ENCODE measurements around the gene ORM2.
"Not testable (repeated sequence)": the region's sequence is repeated elsewhere in the genome, so short reads cannot be mapped to it uniquely, and the experiment has no call there.

DNA sequence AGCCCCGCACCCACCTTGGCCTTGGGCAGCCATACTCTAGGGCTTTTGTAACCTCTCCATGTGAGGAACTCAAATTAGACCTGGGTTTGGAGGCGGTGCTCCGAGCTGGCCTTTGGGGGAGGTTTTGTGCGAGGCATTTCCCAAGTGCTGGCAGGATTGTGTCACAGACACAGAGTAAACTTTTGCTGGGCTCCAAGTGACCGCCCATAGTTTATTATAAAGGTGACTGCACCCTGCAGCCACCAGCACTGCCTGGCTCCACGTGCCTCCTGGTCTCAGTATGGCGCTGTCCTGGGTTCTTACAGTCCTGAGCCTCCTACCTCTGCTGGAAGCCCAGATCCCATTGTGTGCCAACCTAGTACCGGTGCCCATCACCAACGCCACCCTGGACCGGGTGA lies at the start of gene ORM2:
- TF ChIP-seq, protein P1, sequence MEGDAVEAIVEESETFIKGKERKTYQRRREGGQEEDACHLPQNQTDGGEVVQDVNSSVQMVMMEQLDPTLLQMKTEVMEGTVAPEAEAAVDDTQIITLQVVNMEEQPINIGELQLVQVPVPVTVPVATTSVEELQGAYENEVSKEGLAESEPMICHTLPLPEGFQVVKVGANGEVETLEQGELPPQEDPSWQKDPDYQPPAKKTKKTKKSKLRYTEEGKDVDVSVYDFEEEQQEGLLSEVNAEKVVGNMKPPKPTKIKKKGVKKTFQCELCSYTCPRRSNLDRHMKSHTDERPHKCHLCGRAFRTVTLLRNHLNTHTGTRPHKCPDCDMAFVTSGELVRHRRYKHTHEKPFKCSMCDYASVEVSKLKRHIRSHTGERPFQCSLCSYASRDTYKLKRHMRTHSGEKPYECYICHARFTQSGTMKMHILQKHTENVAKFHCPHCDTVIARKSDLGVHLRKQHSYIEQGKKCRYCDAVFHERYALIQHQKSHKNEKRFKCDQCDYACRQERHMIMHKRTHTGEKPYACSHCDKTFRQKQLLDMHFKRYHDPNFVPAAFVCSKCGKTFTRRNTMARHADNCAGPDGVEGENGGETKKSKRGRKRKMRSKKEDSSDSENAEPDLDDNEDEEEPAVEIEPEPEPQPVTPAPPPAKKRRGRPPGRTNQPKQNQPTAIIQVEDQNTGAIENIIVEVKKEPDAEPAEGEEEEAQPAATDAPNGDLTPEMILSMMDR (IDR thresholded peaks at IDR 0.05; ENCODE audit: low read depth, low read length, poor library complexity, severe bottlenecking): not testable (repeated sequence)
- TF ChIP-seq EZH2phosphoT487 (IDR thresholded peaks at IDR 0.05; ENCODE audit: borderline replicate concordance, low read length): not testable (repeated sequence)

Data from DOHH2 (cell line).